Neural cell (in vitro differentiated cells): ENCODE measurements around the gene DPF3. TPM values are rescaled to one million over a fixed set of nuclear protein-coding genes. Genes with fewer than 3 reads are reported as not detected.

ENCODE experiments used
- H2AFZ ChIP-seq: fragments of 200-600, 300-800 bp; sonication (generic), shearing (Covaris generic); 2 replicates; pipeline ENCODE4 v1.6.0; 2014; ENCODE audit warnings: low read depth, mild to moderate bottlenecking, antibody characterized with exemption, low read length, moderate library complexity
- H3F3A ChIP-seq: fragments of 200-600 bp; shearing (Covaris generic); 2 replicates; pipeline ENCODE4 v1.6.1; 2016; ENCODE audit warnings: mild to moderate bottlenecking, moderate library complexity, mixed read lengths, antibody characterized with exemption, low read length; ENCODE audit not compliant: insufficient read depth, poor library complexity, severe bottlenecking
- H3K27ac ChIP-seq: fragments of 200-600, 300-800 bp; sonication (generic), shearing (Covaris generic); 2 replicates; pipeline ENCODE4 v1.5.1; 2014; ENCODE audit warnings: mild to moderate bottlenecking, low read length, moderate library complexity
- H3K27me3 ChIP-seq: fragments of 300-800, 200-600 bp; sonication (generic), shearing (Covaris generic); 2 replicates; pipeline ENCODE4 v1.6.0; 2014; ENCODE audit warnings: mild to moderate bottlenecking, low read depth, low read length, moderate library complexity; ENCODE audit not compliant: insufficient read depth
- H3K36me3 ChIP-seq: fragments of 300-800, 200-600 bp; sonication (generic), shearing (Covaris generic); 2 replicates; pipeline ENCODE4 v1.5.1; 2014; ENCODE audit warnings: mild to moderate bottlenecking, antibody characterized with exemption, low read length, moderate library complexity; ENCODE audit not compliant: insufficient read depth
- H3K4me2 ChIP-seq: fragments of 300-800, 200-600 bp; sonication (generic), shearing (Covaris generic); 2 replicates; pipeline ENCODE4 v1.6.0; 2014; ENCODE audit warnings: mild to moderate bottlenecking, low read length
- H3K4me3 ChIP-seq: fragments of 300-800, 200-600 bp; sonication (generic), shearing (Covaris generic); 2 replicates; pipeline ENCODE4 v1.5.1; 2014; ENCODE audit warnings: mild to moderate bottlenecking, low read length, moderate library complexity
- H3K79me2 ChIP-seq: fragments of 200-600 bp; shearing (Covaris generic); replicated peaks from 2 replicates; pipeline ENCODE4 v1.6.0; 2014; ENCODE audit warnings: mild to moderate bottlenecking, low read length, moderate library complexity; ENCODE audit not compliant: insufficient read depth
- H3K9ac ChIP-seq: fragments of 300-800, 200-600 bp; sonication (generic), shearing (Covaris generic); 2 replicates; pipeline ENCODE4 v1.6.1; 2016; ENCODE audit warnings: mild to moderate bottlenecking, low read length, mixed read lengths
- H3K9me2 ChIP-seq: fragments of 200-600 bp; shearing (Covaris generic); 2 replicates; pipeline ENCODE4 v1.6.1; 2016; ENCODE audit warnings: mild to moderate bottlenecking, low read length, mixed read lengths; ENCODE audit not compliant: insufficient read depth
- H3K9me3 ChIP-seq: fragments of 200-600, 300-800 bp; sonication (generic), shearing (Covaris generic); 2 replicates; pipeline ENCODE4 v1.6.1; 2016; ENCODE audit warnings: mild to moderate bottlenecking, mixed run types, low read length, moderate library complexity, mixed read lengths
- H4K20me1 ChIP-seq: fragments of 200-600 bp; shearing (Covaris generic); 2 replicates; pipeline ENCODE4 v1.6.1; 2016; ENCODE audit warnings: mild to moderate bottlenecking, mixed run types; ENCODE audit not compliant: insufficient read depth
- EP300 ChIP-seq: fragments of 450-650 bp; conservative IDR thresholded peaks from 2 replicates; pipeline ENCODE4 v1.6.1; 2014; ENCODE audit warnings: antibody characterized with exemption, mild to moderate bottlenecking, moderate library complexity; ENCODE audit not compliant: poor library complexity, severe bottlenecking
- EZH2 ChIP-seq: fragments of 200-600, 300-800 bp; shearing (Covaris generic), sonication (generic); IDR thresholded peaks from 2 replicates; pipeline ENCODE4 v1.6.1; 2014; ENCODE audit warnings: antibody characterized with exemption, low read length, borderline replicate concordance, mild to moderate bottlenecking; ENCODE audit not compliant: insufficient read depth, poor library complexity, severe bottlenecking
- MXI1 ChIP-seq: fragments of 450-650 bp; conservative IDR thresholded peaks from 2 replicates; pipeline ENCODE4 v1.6.1; 2014; ENCODE audit warnings: antibody characterized with exemption, mild to moderate bottlenecking; ENCODE audit not compliant: poor library complexity, severe bottlenecking
- POLR2AphosphoS5 ChIP-seq: IDR thresholded peaks from 2 replicates; pipeline ENCODE4 v1.6.1; 2012
- RAD21 ChIP-seq: fragments of 450-650 bp; conservative IDR thresholded peaks from 2 replicates; pipeline ENCODE4 v1.6.1; 2014; ENCODE audit warnings: antibody characterized with exemption, mild to moderate bottlenecking, moderate library complexity
- SMC3 ChIP-seq: fragments of 450-650 bp; conservative IDR thresholded peaks from 2 replicates; pipeline ENCODE4 v1.6.1; 2014; ENCODE audit warnings: antibody characterized with exemption, mild to moderate bottlenecking, moderate library complexity; ENCODE audit not compliant: poor library complexity
- TAF1 ChIP-seq: IDR thresholded peaks from 2 replicates; pipeline ENCODE4 v1.6.1; 2012; ENCODE audit warnings: low read depth
- polyA plus RNA-seq: library from polyadenylated mRNA; depleted of rRNA; stranded (reverse); fragments of >200 nt; gene quantifications from 2 replicates; pipeline ENCODE4 v1.2.3, GENCODE V29; 2014
- TF ChIP-seq, protein P1 (sequence below): IDR thresholded peaks from 2 replicates; pipeline ENCODE4 v1.6.1; 2012; ENCODE audit warnings: borderline replicate concordance
- TF ChIP-seq, protein P2 (sequence below): fragments of 450-650 bp; IDR thresholded peaks from 2 replicates; pipeline ENCODE4 v1.5.1; 2014; ENCODE audit warnings: antibody characterized with exemption, mild to moderate bottlenecking, moderate library complexity; ENCODE audit not compliant: poor library complexity, severe bottlenecking

DPF3 gene
- polyA plus RNA-seq, 1 donor from 2014 or later: 2.9 TPM

DNA sequence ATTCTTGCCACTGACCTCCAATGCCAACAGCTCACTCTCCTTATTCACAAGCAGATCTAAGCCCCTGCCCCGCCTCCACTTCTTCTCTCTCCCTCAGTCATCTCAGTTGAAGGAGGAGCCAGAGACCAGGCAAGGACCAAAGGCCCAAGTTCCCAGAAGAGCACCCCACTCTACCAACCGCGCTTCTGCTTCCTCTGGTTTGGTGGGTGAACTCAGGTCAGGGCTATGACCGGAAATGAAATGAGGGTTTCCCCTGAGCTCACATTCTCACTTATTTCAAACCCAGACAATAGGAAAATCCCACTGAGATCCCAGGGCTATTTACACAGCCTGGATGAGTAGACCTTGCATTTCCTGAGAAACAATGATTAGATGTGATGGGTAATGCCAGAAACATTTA lies 9.9 kb downstream of the DPF3 start:
- Histone ChIP-seq H3F3A (no peaks in the 10 kb centered on the region), H4K20me1 (no peaks in the 10 kb centered on the region), H3K4me2 (no peak overlapping the region), H3K36me3 (no peaks in the 10 kb centered on the region), H3K9me3 (no peaks in the 10 kb centered on the region), H3K4me3 (no peak overlapping the region), H3K79me2 (no peaks in the 10 kb centered on the region), H3K9me2 (no peaks in the 10 kb centered on the region), H3K27me3 (no peaks in the 10 kb centered on the region), H3K9ac (no peak overlapping the region), H3K27ac (no peak overlapping the region), H2AFZ (no peak overlapping the region)
- TF ChIP-seq TAF1: no peak
- no peak for TF ChIP-seq MXI1
- TF ChIP-seq EP300: no peak

DNA sequence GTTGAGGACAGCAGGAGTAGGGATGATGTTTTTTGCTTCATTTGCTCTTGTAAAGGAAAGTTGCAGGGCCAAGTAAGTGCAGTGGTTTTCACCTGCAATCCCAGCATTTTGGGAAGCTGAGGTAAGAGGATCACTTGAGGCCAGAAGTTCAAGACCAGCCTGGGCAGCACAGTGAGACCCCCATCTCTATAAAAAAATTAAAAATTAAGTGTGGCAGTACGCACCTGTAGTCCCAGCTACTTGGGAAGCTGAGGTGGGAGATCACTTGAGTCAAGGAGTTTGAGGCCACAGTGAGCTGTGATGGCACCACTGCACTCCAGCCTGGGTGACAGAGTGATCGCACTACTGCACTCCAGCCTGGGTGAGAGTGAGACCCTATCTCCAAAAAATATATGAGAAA lies 10.8 kb downstream of the DPF3 start:
- Histone ChIP-seq H3F3A (no peaks in the 10 kb centered on the region), H3K36me3 (no peaks in the 10 kb centered on the region), H3K27me3 (no peaks in the 10 kb centered on the region), H2AFZ (no peak overlapping the region), H3K4me3 (no peak overlapping the region), H3K9me2 (no peaks in the 10 kb centered on the region), H3K79me2 (no peaks in the 10 kb centered on the region), H3K9ac (no peak overlapping the region), H4K20me1 (no peaks in the 10 kb centered on the region), H3K9me3 (no peaks in the 10 kb centered on the region), H3K27ac (no peak overlapping the region), H3K4me2 (no peak overlapping the region)
- no peak for TF ChIP-seq EP300
- TF ChIP-seq SMC3: no peak
- no peak for TF ChIP-seq MXI1
- no peak for TF ChIP-seq RAD21
- TF ChIP-seq TAF1: no peak
- TF ChIP-seq EZH2: no peak
- no peak for TF ChIP-seq POLR2AphosphoS5
- TF ChIP-seq, protein P1, sequence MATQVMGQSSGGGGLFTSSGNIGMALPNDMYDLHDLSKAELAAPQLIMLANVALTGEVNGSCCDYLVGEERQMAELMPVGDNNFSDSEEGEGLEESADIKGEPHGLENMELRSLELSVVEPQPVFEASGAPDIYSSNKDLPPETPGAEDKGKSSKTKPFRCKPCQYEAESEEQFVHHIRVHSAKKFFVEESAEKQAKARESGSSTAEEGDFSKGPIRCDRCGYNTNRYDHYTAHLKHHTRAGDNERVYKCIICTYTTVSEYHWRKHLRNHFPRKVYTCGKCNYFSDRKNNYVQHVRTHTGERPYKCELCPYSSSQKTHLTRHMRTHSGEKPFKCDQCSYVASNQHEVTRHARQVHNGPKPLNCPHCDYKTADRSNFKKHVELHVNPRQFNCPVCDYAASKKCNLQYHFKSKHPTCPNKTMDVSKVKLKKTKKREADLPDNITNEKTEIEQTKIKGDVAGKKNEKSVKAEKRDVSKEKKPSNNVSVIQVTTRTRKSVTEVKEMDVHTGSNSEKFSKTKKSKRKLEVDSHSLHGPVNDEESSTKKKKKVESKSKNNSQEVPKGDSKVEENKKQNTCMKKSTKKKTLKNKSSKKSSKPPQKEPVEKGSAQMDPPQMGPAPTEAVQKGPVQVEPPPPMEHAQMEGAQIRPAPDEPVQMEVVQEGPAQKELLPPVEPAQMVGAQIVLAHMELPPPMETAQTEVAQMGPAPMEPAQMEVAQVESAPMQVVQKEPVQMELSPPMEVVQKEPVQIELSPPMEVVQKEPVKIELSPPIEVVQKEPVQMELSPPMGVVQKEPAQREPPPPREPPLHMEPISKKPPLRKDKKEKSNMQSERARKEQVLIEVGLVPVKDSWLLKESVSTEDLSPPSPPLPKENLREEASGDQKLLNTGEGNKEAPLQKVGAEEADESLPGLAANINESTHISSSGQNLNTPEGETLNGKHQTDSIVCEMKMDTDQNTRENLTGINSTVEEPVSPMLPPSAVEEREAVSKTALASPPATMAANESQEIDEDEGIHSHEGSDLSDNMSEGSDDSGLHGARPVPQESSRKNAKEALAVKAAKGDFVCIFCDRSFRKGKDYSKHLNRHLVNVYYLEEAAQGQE: no peak
- TF ChIP-seq, protein P2, sequence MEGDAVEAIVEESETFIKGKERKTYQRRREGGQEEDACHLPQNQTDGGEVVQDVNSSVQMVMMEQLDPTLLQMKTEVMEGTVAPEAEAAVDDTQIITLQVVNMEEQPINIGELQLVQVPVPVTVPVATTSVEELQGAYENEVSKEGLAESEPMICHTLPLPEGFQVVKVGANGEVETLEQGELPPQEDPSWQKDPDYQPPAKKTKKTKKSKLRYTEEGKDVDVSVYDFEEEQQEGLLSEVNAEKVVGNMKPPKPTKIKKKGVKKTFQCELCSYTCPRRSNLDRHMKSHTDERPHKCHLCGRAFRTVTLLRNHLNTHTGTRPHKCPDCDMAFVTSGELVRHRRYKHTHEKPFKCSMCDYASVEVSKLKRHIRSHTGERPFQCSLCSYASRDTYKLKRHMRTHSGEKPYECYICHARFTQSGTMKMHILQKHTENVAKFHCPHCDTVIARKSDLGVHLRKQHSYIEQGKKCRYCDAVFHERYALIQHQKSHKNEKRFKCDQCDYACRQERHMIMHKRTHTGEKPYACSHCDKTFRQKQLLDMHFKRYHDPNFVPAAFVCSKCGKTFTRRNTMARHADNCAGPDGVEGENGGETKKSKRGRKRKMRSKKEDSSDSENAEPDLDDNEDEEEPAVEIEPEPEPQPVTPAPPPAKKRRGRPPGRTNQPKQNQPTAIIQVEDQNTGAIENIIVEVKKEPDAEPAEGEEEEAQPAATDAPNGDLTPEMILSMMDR: no peak

DNA sequence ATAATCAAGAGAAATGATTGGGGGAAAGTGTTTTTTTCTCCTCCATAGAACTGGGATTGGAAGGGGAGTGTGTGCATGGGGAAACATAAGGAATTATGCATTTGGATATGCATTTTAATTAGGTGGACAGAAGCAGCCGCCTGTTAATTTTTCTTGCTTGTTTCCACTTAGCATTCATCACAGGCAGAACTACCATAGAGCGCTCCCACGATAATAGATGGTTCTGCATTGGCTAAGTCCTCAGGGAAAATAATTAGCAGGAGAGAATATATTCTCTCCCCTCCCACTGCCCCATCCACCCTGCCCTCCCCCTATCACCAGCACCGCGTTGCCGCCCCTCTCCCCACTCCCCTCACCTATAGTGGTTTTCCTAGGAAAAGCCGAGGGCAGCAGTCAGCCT lies 11.4 kb downstream of the DPF3 start:
- no peaks in the 10 kb centered on the region for H3K9me3 ChIP-seq
- H3K27me3 ChIP-seq: no peaks in the 10 kb centered on the region
- H3K4me3 ChIP-seq: no peak overlapping the region
- no peaks in the 10 kb centered on the region for H4K20me1 ChIP-seq
- H3K4me2 ChIP-seq: no peak overlapping the region
- no peak overlapping the region for H3K9ac ChIP-seq
- no peak overlapping the region for H2AFZ ChIP-seq
- no peaks in the 10 kb centered on the region for H3F3A ChIP-seq
- H3K27ac ChIP-seq: no peak overlapping the region
- no peaks in the 10 kb centered on the region for H3K79me2 ChIP-seq
- TF ChIP-seq EZH2 (no peak), POLR2AphosphoS5 (no peak), TAF1 (no peak), EP300 (no peak), MXI1 (no peak)
- TF ChIP-seq, protein P1: no peak
- H3K36me3 ChIP-seq: no peaks in the 10 kb centered on the region
- H3K9me2 ChIP-seq: no peaks in the 10 kb centered on the region
